ENCODE measurements around the gene SURF6.

GRCh38 chr9:133284362-133284761 is 51.6 kb downstream of the SURF6 start:
- TF ChIP-seq CTCF (IDR thresholded peaks at IDR 0.05; ENCODE audit: low read depth, low read length, poor library complexity, severe bottlenecking) (no peak), EZH2phosphoT487 (IDR thresholded peaks at IDR 0.05; ENCODE audit: borderline replicate concordance, low read length) (no peak)
